ENCODE measurements around the gene SEPSECS. TPM values are rescaled to one million over a fixed set of nuclear protein-coding genes. Genes with fewer than 3 reads are reported as not detected.

Gene SEPSECS
- polyA plus RNA-seq, 3 donors: 0.65 to 5.8 (median 2.1) TPM

DNA sequence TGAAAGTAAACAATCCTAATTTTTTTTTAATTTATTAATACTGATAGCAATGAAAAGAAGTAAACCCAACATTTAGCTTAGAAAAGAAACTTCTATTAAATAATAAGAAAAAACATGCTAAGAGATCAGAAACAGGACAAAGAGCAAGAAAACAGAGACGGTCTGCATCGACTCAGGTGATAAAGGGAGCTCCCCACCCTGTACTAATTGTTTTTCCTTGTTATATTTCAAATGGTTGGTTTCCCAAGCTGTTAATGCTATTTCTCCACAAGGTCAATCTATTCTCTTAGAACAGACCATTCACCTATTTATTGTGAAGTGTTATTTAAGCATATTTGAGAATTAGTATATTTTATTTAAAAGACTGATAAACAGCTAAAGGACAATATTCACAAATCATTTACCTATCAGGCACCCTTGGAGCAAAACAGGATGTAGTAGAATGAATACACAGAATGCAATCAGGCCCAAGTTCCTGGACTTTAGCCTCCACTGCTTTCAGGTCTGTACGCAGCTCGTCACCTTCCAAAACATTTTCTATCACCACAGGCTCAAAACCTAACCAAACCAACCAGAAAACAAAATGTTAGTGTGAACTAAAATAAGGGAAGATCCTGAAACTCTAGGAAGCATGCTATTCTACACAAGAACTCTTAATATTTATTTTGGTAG, 5.5 kb downstream of the SEPSECS start:
- Histone ChIP-seq H3K4me3 (replicated peaks in 1 of 3; ENCODE audit: low read depth in 2 of 3, low read length in 3 of 3) (no peak overlapping the region), H3K27me3 (ENCODE audit: control insufficient read depth in 2 of 2, insufficient read depth in 2 of 2, low read length in 2 of 2) (no peaks in the 10 kb centered on the region), H3K9me3 (replicated peaks in 1 of 2; ENCODE audit: control insufficient read depth in 1 of 2, insufficient read depth in 1 of 2, low read length in 2 of 2) (no peaks in the 10 kb centered on the region), H3K9ac (ENCODE audit: insufficient read depth, low read length, poor library complexity, severe bottlenecking) (no peak overlapping the region), H3K36me3 (replicated peaks in 1 of 2; ENCODE audit: control insufficient read depth in 1 of 2, insufficient read depth in 2 of 2, low read length in 2 of 2) (peaks cover 23 to 35% of the 10 kb centered on the region in 2 donors), H2AFZ (ENCODE audit: insufficient read depth, low read depth, low read length, poor library complexity, severe bottlenecking) (no peak overlapping the region), H3K27ac (ENCODE audit: low read depth in 1 of 2, low read length in 2 of 2) (no peak overlapping the region), H3K4me2 (replicated peaks; ENCODE audit: extremely low read depth, low read length, poor library complexity, severe bottlenecking) (no peak overlapping the region), H4K20me1 (ENCODE audit: insufficient read depth, low read length) (no peaks in the 10 kb centered on the region), H3K4me1 (ENCODE audit: control insufficient read depth in 1 of 2, insufficient read depth in 2 of 2, low read length in 2 of 2) (peaks cover 7 to 8% of the 10 kb centered on the region in 2 donors), H3K79me2 (ENCODE audit: insufficient read depth, low read length) (peaks cover 10% of the 10 kb centered on the region)
- no peak overlapping the region for H3K27ac Mint-ChIP-seq
- H3K9me3 Mint-ChIP-seq: peaks cover 0 to 1% (median 0%) of the 10 kb centered on the region in 7 donors
- H3K4me3 Mint-ChIP-seq: no peak overlapping the region
- intact Hi-C loops (cut with micrococcal nuclease): no loop called here
- no peak for DNase-seq
- peaks cover 16 to 25% of the 10 kb centered on the region in 2 donors for H3K36me3 Mint-ChIP-seq
- no CpG with 5 or more reads among the region's 4 CpGs for WGBS (ENCODE audit: insufficient coverage)
- no peaks in the 10 kb centered on the region for H3K27me3 Mint-ChIP-seq (ENCODE audit: low read depth in 3 of 3)
- H3K4me1 Mint-ChIP-seq: peaks cover 10% of the 10 kb centered on the region
- no peak for TF ChIP-seq CTCF (IDR thresholded peaks at IDR 0.05)

DNA sequence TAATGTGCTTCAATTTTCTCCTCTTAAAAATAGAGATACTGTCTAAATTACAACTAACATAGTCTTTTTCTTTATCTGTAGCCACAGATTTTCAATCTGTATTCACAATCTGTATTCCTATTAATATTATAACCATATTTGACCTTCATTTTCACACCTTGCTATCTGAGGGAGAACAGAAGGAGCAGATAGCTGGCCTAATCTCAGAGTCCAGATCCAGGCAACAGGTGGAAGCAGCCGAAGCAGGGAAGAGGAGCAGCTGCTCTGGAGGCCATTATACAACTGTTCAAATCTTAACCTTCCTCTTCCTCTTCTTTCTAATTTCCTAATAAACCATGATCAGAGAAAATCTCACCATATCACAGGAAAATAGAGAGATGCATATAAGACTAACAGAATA, 14.2 kb downstream of the SEPSECS start:
- no peak for DNase-seq
- Histone ChIP-seq H3K4me2 (replicated peaks; ENCODE audit: extremely low read depth, low read length, poor library complexity, severe bottlenecking) (no peak overlapping the region), H3K27me3 (ENCODE audit: control insufficient read depth in 2 of 2, insufficient read depth in 2 of 2, low read length in 2 of 2) (no peaks in the 10 kb centered on the region), H3K27ac (ENCODE audit: low read depth in 1 of 2, low read length in 2 of 2) (peak overlapping the region in 1 of 2 donors; percentile 27), H4K20me1 (ENCODE audit: insufficient read depth, low read length) (no peaks in the 10 kb centered on the region), H3K4me3 (replicated peaks in 1 of 3; ENCODE audit: low read depth in 2 of 3, low read length in 3 of 3) (no peak overlapping the region), H3K4me1 (ENCODE audit: control insufficient read depth in 1 of 2, insufficient read depth in 2 of 2, low read length in 2 of 2) (peaks cover 10 to 11% of the 10 kb centered on the region in 2 donors), H3K9me3 (replicated peaks in 1 of 2; ENCODE audit: control insufficient read depth in 1 of 2, insufficient read depth in 1 of 2, low read length in 2 of 2) (no peaks in the 10 kb centered on the region), H3K79me2 (ENCODE audit: insufficient read depth, low read length) (no peaks in the 10 kb centered on the region), H3K36me3 (replicated peaks in 1 of 2; ENCODE audit: control insufficient read depth in 1 of 2, insufficient read depth in 2 of 2, low read length in 2 of 2) (peaks cover 25 to 48% of the 10 kb centered on the region in 2 donors), H2AFZ (ENCODE audit: insufficient read depth, low read depth, low read length, poor library complexity, severe bottlenecking) (peak overlapping the region; percentile 8), H3K9ac (ENCODE audit: insufficient read depth, low read length, poor library complexity, severe bottlenecking) (no peak overlapping the region)
- no peak overlapping the region for H3K4me3 Mint-ChIP-seq
- intact Hi-C loops (cut with micrococcal nuclease): no loop called here
- no peak for TF ChIP-seq CTCF (IDR thresholded peaks at IDR 0.05)
- peaks cover 26 to 40% of the 10 kb centered on the region in 2 donors for H3K36me3 Mint-ChIP-seq
- peaks cover 12% of the 10 kb centered on the region for H3K4me1 Mint-ChIP-seq
- peak overlapping the region; percentile 2 to 83 (median 67) for H3K27ac Mint-ChIP-seq
- WGBS (ENCODE audit: insufficient coverage): no CpG with 5 or more reads among the region's 1 CpG
- peaks cover 0 to 3% (median 0%) of the 10 kb centered on the region in 3 donors for H3K27me3 Mint-ChIP-seq (ENCODE audit: low read depth in 3 of 3)
- H3K9me3 Mint-ChIP-seq: no peaks in the 10 kb centered on the region

Measured in CD14-positive monocyte (primary cell).